AG09309 (cell line): ENCODE results near the gene ROR1.

Experiments used
- DNase-seq: peaks from one replicate; pipeline ENCODE4 v3.0.0-alpha.2; 2010; ENCODE audit warnings: low read depth
- H3K4me3 ChIP-seq: 2 replicates; pipeline ENCODE4 v1.5.1; 2011; ENCODE audit warnings: mild to moderate bottlenecking, low read depth, low read length, moderate library complexity; ENCODE audit not compliant: control insufficient read depth
- CTCF ChIP-seq: IDR thresholded peaks from 2 replicates; pipeline ENCODE4 v1.5.1; 2011; ENCODE audit warnings: mild to moderate bottlenecking, low read depth, low read length, inconsistent platforms; ENCODE audit not compliant: insufficient read depth, control insufficient read depth; ENCODE audit errors: missing control alignments

Gene ROR1

GRCh38 chr1:63906047-63906704, 132.4 kb downstream of the ROR1 start:
- no peak overlapping the region for H3K4me3 ChIP-seq
- DNase-seq, result no peak
- TF ChIP-seq CTCF, result no peak

GRCh38 chr1:63907051-63907450, 133.2 kb downstream of the ROR1 start:
- no peak overlapping the region for H3K4me3 ChIP-seq
- DNase-seq, result no peak
- TF ChIP-seq CTCF, result no peak

GRCh38 chr1:63908016-63908415, 134.2 kb downstream of the ROR1 start:
- DNase-seq, result no peak
- no peak overlapping the region for H3K4me3 ChIP-seq
- TF ChIP-seq CTCF, result no peak

- no peak for TF ChIP-seq CTCF
- H3K4me3 ChIP-seq, result no peak overlapping the region
- DNase-seq, result no peak
Measured at GRCh38 chr1:63909526-63909925, 135.7 kb downstream of the ROR1 start.

- no peak overlapping the region for H3K4me3 ChIP-seq
- no peak for TF ChIP-seq CTCF
- no peak for DNase-seq
Measured at GRCh38 chr1:63911049-63911448, 137.2 kb downstream of the ROR1 start.

GRCh38 chr1:63912643-63913042, 138.8 kb downstream of the ROR1 start:
- H3K4me3 ChIP-seq, result no peak overlapping the region
- DNase-seq, result no peak
- no peak for TF ChIP-seq CTCF

GRCh38 chr1:63913533-63913932, 139.7 kb downstream of the ROR1 start:
- DNase-seq, result no peak
- TF ChIP-seq CTCF, result no peak
- no peak overlapping the region for H3K4me3 ChIP-seq
